Measurements from ENCODE around the gene DCN.

Gene DCN

DNA sequence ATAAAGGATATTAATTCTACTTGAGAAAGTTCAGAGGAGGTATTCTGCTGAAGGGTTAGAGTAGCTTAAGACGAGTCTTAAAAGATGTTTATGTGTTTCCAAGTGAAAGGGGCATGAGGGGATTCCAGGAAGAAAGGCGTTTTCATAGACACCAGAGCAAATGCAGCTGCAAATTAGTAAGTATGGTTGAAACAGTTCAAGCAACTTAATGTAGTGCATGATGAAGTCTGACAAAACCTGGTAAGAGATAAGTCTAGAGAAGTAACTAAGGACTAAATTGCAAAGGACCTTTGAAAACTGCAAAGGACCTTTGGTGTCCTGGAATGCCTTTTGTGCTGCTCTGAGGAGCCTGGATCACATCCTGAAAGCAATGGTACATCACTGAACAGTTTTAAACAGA lies 82.8 kb downstream of the DCN start:
- in situ Hi-C loops (cut with MboI; ENCODE audit: low sequenced_read_pairs, unreplicated experiment), result loop anchor here (10.0 kb wide), 1 partner anchor 115 kb away; no protein-coding TSS in a partner anchor
- TF ChIP-seq, protein P1, sequence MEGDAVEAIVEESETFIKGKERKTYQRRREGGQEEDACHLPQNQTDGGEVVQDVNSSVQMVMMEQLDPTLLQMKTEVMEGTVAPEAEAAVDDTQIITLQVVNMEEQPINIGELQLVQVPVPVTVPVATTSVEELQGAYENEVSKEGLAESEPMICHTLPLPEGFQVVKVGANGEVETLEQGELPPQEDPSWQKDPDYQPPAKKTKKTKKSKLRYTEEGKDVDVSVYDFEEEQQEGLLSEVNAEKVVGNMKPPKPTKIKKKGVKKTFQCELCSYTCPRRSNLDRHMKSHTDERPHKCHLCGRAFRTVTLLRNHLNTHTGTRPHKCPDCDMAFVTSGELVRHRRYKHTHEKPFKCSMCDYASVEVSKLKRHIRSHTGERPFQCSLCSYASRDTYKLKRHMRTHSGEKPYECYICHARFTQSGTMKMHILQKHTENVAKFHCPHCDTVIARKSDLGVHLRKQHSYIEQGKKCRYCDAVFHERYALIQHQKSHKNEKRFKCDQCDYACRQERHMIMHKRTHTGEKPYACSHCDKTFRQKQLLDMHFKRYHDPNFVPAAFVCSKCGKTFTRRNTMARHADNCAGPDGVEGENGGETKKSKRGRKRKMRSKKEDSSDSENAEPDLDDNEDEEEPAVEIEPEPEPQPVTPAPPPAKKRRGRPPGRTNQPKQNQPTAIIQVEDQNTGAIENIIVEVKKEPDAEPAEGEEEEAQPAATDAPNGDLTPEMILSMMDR (IDR thresholded peaks at IDR 0.05; ENCODE audit: borderline replicate concordance, control extremely low read depth, extremely low read depth, insufficient read depth, missing control alignments), result no peak
- no peak for DNase-seq (ENCODE audit: low spot score)

GRCh38 chr12:91099341-91099740 lies 83.3 kb downstream of the DCN start:
- DNase-seq (ENCODE audit: low spot score), result no peak
- in situ Hi-C loops (cut with MboI; ENCODE audit: low sequenced_read_pairs, unreplicated experiment), result no loop called here
- TF ChIP-seq, protein P1 (IDR thresholded peaks at IDR 0.05; ENCODE audit: borderline replicate concordance, control extremely low read depth, extremely low read depth, insufficient read depth, missing control alignments), result no peak

DNA sequence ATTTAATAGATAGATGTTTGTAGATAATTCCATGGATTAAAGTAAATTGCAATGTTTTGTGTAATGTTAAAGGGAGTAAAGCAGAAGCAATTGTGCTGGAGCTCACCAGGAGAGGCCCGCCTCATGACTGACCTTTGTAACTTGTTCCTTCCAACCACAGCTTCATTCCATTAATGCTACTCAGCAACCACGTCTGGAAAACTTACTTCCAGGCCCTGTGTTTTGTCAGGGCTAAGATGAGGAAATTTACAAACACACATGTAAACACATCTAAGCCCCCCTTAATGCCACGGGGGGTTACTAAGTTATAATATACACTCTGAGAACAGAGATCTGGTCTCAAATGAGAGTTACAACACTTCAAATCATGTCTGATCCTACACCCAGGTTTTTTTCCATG lies 83.7 kb downstream of the DCN start:
- no peak for DNase-seq (ENCODE audit: low spot score)
- TF ChIP-seq, protein P1 (IDR thresholded peaks at IDR 0.05; ENCODE audit: borderline replicate concordance, control extremely low read depth, extremely low read depth, insufficient read depth, missing control alignments), result no peak
- in situ Hi-C loops (cut with MboI; ENCODE audit: low sequenced_read_pairs, unreplicated experiment), result no loop called here

GRCh38 chr12:91098461-91098860 lies 84.2 kb downstream of the DCN start:
- in situ Hi-C loops (cut with MboI; ENCODE audit: low sequenced_read_pairs, unreplicated experiment), result no loop called here
- TF ChIP-seq, protein P1 (IDR thresholded peaks at IDR 0.05; ENCODE audit: borderline replicate concordance, control extremely low read depth, extremely low read depth, insufficient read depth, missing control alignments), result no peak

GRCh38 chr12:91094957-91095356 lies 87.7 kb downstream of the DCN start:
- DNase-seq (ENCODE audit: low spot score), result no peak
- in situ Hi-C loops (cut with MboI; ENCODE audit: low sequenced_read_pairs, unreplicated experiment), result no loop called here
- TF ChIP-seq, protein P1 (IDR thresholded peaks at IDR 0.05; ENCODE audit: borderline replicate concordance, control extremely low read depth, extremely low read depth, insufficient read depth, missing control alignments), result no peak

More at GRCh38 chr12:91098461-91098860, 84.2 kb downstream of the DCN start:
- no peak for DNase-seq (ENCODE audit: low spot score)

- TF ChIP-seq, protein P1 (IDR thresholded peaks at IDR 0.05; ENCODE audit: borderline replicate concordance, control extremely low read depth, extremely low read depth, insufficient read depth, missing control alignments), result no peak
- no peak for DNase-seq (ENCODE audit: low spot score)
Observed at GRCh38 chr12:91094032-91094662, 88.5 kb downstream of the DCN start.

More at GRCh38 chr12:91094032-91094662, 88.5 kb downstream of the DCN start:
- in situ Hi-C loops (cut with MboI; ENCODE audit: low sequenced_read_pairs, unreplicated experiment), result no loop called here

All from GM13976 (cell line).